OCI-LY1 (cell line): ENCODE results near the gene ARHGEF17.

Experiments used
- H2AFZ ChIP-seq: fragments of 200-600 bp; sonication (generic), shearing (Covaris generic); 2 replicates; pipeline ENCODE4 v1.6.0; 2014; ENCODE audit warnings: antibody characterized with exemption, mild to moderate bottlenecking, low read length
- H3F3A ChIP-seq: fragments of 200-600 bp; sonication (generic), shearing (Covaris generic); 2 replicates; pipeline ENCODE4 v1.6.0; 2014; ENCODE audit warnings: mild to moderate bottlenecking, antibody characterized with exemption, low read length, moderate library complexity; ENCODE audit not compliant: insufficient read depth
- H3K27ac ChIP-seq: fragments of 200-600 bp; sonication (generic); 2 replicates; pipeline ENCODE4 v1.5.1; 2014; ENCODE audit warnings: low read length, mixed run types, mild to moderate bottlenecking, low read depth; ENCODE audit not compliant: poor library complexity, severe bottlenecking
- H3K27me3 ChIP-seq: fragments of 200-600 bp; sonication (generic); 2 replicates; pipeline ENCODE4 v1.6.0; 2014; ENCODE audit warnings: antibody characterized with exemption, mild to moderate bottlenecking, low read length, moderate library complexity; ENCODE audit not compliant: insufficient read depth
- H3K36me3 ChIP-seq: fragments of 200-600 bp; sonication (generic); 2 replicates; pipeline ENCODE4 v1.6.1; 2014; ENCODE audit warnings: mild to moderate bottlenecking, antibody characterized with exemption, low read length, moderate library complexity, mixed read lengths; ENCODE audit not compliant: insufficient read depth
- H3K4me1 ChIP-seq: fragments of 200-600 bp; sonication (generic); 2 replicates; pipeline ENCODE4 v1.5.1; 2014; ENCODE audit warnings: mild to moderate bottlenecking, low read length, moderate library complexity; ENCODE audit not compliant: insufficient read depth, severe bottlenecking
- H3K4me2 ChIP-seq: fragments of 200-600 bp; sonication (generic), shearing (Covaris generic); 2 replicates; pipeline ENCODE4 v1.6.1; 2014; ENCODE audit warnings: low read length
- H3K4me3 ChIP-seq: fragments of 200-600 bp; sonication (generic); 2 replicates; pipeline ENCODE4 v1.5.1; 2014; ENCODE audit warnings: low read length, low read depth, mild to moderate bottlenecking, mixed read lengths; ENCODE audit not compliant: poor library complexity, severe bottlenecking
- H3K79me2 ChIP-seq: fragments of 200-600 bp; shearing (Covaris generic); 2 replicates; pipeline ENCODE4 v1.6.1; 2016; ENCODE audit warnings: mixed run types, low read length, mixed read lengths; ENCODE audit not compliant: insufficient read depth
- H3K9ac ChIP-seq: fragments of 200-600 bp; sonication (generic), shearing (Covaris generic); 2 replicates; pipeline ENCODE4 v1.6.1; 2014; ENCODE audit warnings: mild to moderate bottlenecking, low read length, mixed read lengths
- H3K9me2 ChIP-seq: fragments of 200-600 bp; sonication (generic), shearing (Covaris generic); 2 replicates; pipeline ENCODE4 v1.6.1; 2014; ENCODE audit warnings: low read depth, mild to moderate bottlenecking, low read length, mixed read lengths
- H3K9me3 ChIP-seq: fragments of 200-600 bp; shearing (Covaris generic); 2 replicates; pipeline ENCODE4 v1.6.1; 2014; ENCODE audit warnings: low read length, mixed read lengths
- H4K20me1 ChIP-seq: fragments of 200-600 bp; sonication (generic), shearing (Covaris generic); 2 replicates; pipeline ENCODE4 v1.6.0; 2016; ENCODE audit warnings: mild to moderate bottlenecking, low read length; ENCODE audit not compliant: insufficient read depth
- CTCF ChIP-seq: fragments of 200-600 bp; sonication (generic), shearing (Covaris generic); IDR thresholded peaks from 2 replicates; pipeline ENCODE4 v1.5.1; 2017; ENCODE audit warnings: mild to moderate bottlenecking, antibody characterized with exemption, low read length, moderate library complexity, mixed read lengths
- EZH2 ChIP-seq: fragments of 200-600 bp; sonication (generic), shearing (Covaris generic); IDR thresholded peaks from 2 replicates; pipeline ENCODE4 v1.8.0; 2017; ENCODE audit warnings: borderline replicate concordance, mixed run types, mild to moderate bottlenecking, antibody characterized with exemption, low read length, moderate library complexity, mixed read lengths

The ARHGEF17 gene

GRCh38 chr11:73389134-73389525 lies 81.1 kb downstream of the ARHGEF17 start:
- Histone ChIP-seq H3K9me2 (no peaks in the 10 kb centered on the region), H3F3A (no peaks in the 10 kb centered on the region), H3K79me2 (no peaks in the 10 kb centered on the region), H3K27me3 (no peaks in the 10 kb centered on the region), H3K4me3 (no peak overlapping the region), H3K4me2 (no peak overlapping the region), H4K20me1 (no peaks in the 10 kb centered on the region), H3K9me3 (no peaks in the 10 kb centered on the region), H3K36me3 (peaks cover 5% of the 10 kb centered on the region; the same call in 1 of the 2 replicates), H3K27ac (no peak overlapping the region), H2AFZ (no peak overlapping the region), H3K9ac (no peak overlapping the region), H3K4me1 (peaks cover 43% of the 10 kb centered on the region)
- no peak for TF ChIP-seq CTCF
- no peak for TF ChIP-seq EZH2

DNA sequence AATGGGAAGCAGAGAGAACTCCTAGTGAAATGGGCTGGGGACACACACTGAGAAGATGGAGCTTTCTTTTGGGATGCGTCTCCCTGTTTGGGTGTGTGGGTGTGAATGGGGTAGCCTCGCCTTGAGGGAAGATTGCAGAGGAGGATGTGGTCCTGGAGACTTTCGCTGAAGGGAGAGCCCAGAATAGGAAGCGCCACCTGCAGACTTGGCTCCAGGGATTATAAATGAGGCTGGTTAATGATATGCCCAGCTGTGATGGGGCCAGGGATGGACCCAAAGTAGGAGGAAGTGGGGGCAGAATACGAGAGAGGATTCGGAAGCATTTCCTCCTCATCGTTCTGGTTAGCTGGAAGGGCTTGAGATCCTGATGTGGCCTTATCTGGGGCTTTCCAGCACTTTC lies 81.8 kb downstream of the ARHGEF17 start:
- TF ChIP-seq EZH2, result no peak
- no peak for TF ChIP-seq CTCF
- no peak overlapping the region for H3K4me2 ChIP-seq
- H2AFZ ChIP-seq, result no peak overlapping the region
- no peak overlapping the region for H3K4me3 ChIP-seq
- no peaks in the 10 kb centered on the region for H3K9me3 ChIP-seq
- peaks cover 13% of the 10 kb centered on the region; the same call in 1 of the 2 replicates for H3K36me3 ChIP-seq
- H3K27ac ChIP-seq, result no peak overlapping the region
- H3K4me1 ChIP-seq, result peaks cover 36% of the 10 kb centered on the region
- no peaks in the 10 kb centered on the region for H3F3A ChIP-seq
- no peaks in the 10 kb centered on the region for H4K20me1 ChIP-seq
- no peak overlapping the region for H3K9ac ChIP-seq
- no peaks in the 10 kb centered on the region for H3K79me2 ChIP-seq
- H3K9me2 ChIP-seq, result no peaks in the 10 kb centered on the region
- H3K27me3 ChIP-seq, result no peaks in the 10 kb centered on the region

GRCh38 chr11:73390601-73391565 lies 82.8 kb downstream of the ARHGEF17 start:
- Histone ChIP-seq H3K9me3 (no peaks in the 10 kb centered on the region), H3K27me3 (no peaks in the 10 kb centered on the region), H3K4me3 (no peak overlapping the region), H3K27ac (no peak overlapping the region), H3K9ac (no peak overlapping the region), H3K79me2 (no peaks in the 10 kb centered on the region), H3K4me2 (no peak overlapping the region), H4K20me1 (no peaks in the 10 kb centered on the region), H3K4me1 (peaks cover 26% of the 10 kb centered on the region), H3F3A (no peaks in the 10 kb centered on the region), H3K9me2 (no peaks in the 10 kb centered on the region), H2AFZ (no peak overlapping the region), H3K36me3 (peaks cover 22% of the 10 kb centered on the region; the same call in 1 of the 2 replicates)
- no peak for TF ChIP-seq CTCF
- TF ChIP-seq EZH2, result no peak
